Endothelial cell of umbilical vein (primary cell): ENCODE data around the gene CFAP100. TPM values are rescaled to one million over a fixed set of nuclear protein-coding genes. Genes with fewer than 3 reads are reported as not detected.

Experiments
- BruUV-seq: library from RNA; stranded (reverse); fragments of 400-500 nt; replicated peaks from 2 replicates; lab custom pipeline; 2021; lab: Mats Ljungman, UMichigan
- CTCF ChIA-PET: fragments of 300-600, 350-600 bp; sonication (Branson Sonifier 250); formaldehyde crosslinking; loops from one replicate; lab custom pipeline; 2021; ENCODE audit warnings: antibody characterized with exemption, inconsistent platforms; lab: Charles Lee
- POLR2A ChIA-PET: fragments of 300-600, 350-600 bp; sonication (Branson Sonifier 250); formaldehyde crosslinking; loops from one replicate; lab custom pipeline; 2021; ENCODE audit warnings: antibody characterized with exemption, inconsistent platforms; lab: Charles Lee
- DNase-seq: peaks from one replicate; pipeline ENCODE4 v3.0.0-alpha.2; 2011; ENCODE audit warnings: low read depth, low spot score
- FAIRE-seq: peaks from 2 replicates; lab custom pipeline; 2011; peaks lifted over from hg19 to GRCh38; lab: Jason Lieb, UNC
- H2AFZ ChIP-seq: 2 replicates; pipeline ENCODE4 v1.6.0; 2012; ENCODE audit warnings: low read depth, low read length, control low read depth, inconsistent platforms
- H3K27ac ChIP-seq: 2 replicates; pipeline ENCODE4 v1.5.1; 2011; ENCODE audit warnings: low read depth, mild to moderate bottlenecking, control low read depth, low read length, moderate library complexity; ENCODE audit not compliant: insufficient read depth
- H3K27me3 ChIP-seq, 2 experiments: 2 replicates each; pipeline versions ENCODE4 v1.6.0 to v1.6.1; 2011; ENCODE audit warnings: low read length in 2 of 2, mixed read lengths in 1 of 2; ENCODE audit not compliant: control insufficient read depth in 2 of 2, insufficient read depth in 2 of 2
- H3K36me3 ChIP-seq, 2 experiments: 2 replicates in 1 of 2; 3 replicates in 1 of 2; pipeline ENCODE4 v1.5.1; 2011; ENCODE audit warnings: low read length in 2 of 2, mild to moderate bottlenecking in 1 of 2, moderate library complexity in 1 of 2; ENCODE audit not compliant: control insufficient read depth in 2 of 2, insufficient read depth in 2 of 2; ENCODE audit errors: extremely low read depth in 1 of 2
- H3K4me1 ChIP-seq: 3 replicates; pipeline ENCODE4 v1.5.1; 2011; ENCODE audit warnings: mild to moderate bottlenecking, low read length; ENCODE audit not compliant: control insufficient read depth, insufficient read depth; ENCODE audit errors: extremely low read depth
- H3K4me2 ChIP-seq: 2 replicates; pipeline ENCODE4 v1.6.1; 2011; ENCODE audit warnings: low read length, control low read depth, mixed read lengths; ENCODE audit not compliant: insufficient read depth
- H3K4me3 ChIP-seq, 3 experiments: fragments of 200-600 bp in 1 of 3; sonication (generic), shearing (Covaris generic) in 1 of 3; replicated peaks in 1 of 3; 2 replicates each; pipeline ENCODE4 v1.5.1; 2011 to 2016; ENCODE audit warnings: control low read depth in 3 of 3, low read length in 3 of 3, mild to moderate bottlenecking in 2 of 3, inconsistent platforms in 1 of 3, low read depth in 1 of 3, moderate library complexity in 1 of 3; ENCODE audit not compliant: insufficient read depth in 1 of 3
- H3K79me2 ChIP-seq: 2 replicates; pipeline ENCODE4 v1.6.0; 2012; ENCODE audit warnings: low read length, inconsistent platforms; ENCODE audit not compliant: control insufficient read depth, insufficient read depth
- H3K9ac ChIP-seq: replicated peaks from 2 replicates; pipeline ENCODE3; 2011; ENCODE audit warnings: low read length, control low read depth; ENCODE audit not compliant: insufficient read depth; ENCODE audit errors: extremely low read depth
- H3K9me1 ChIP-seq: replicated peaks from 3 replicates; pipeline ENCODE4 v1.6.0; 2011; ENCODE audit warnings: mild to moderate bottlenecking, low read length; ENCODE audit not compliant: control insufficient read depth, insufficient read depth; ENCODE audit errors: extremely low read depth
- H3K9me3 ChIP-seq: replicated peaks from 2 replicates; pipeline ENCODE4 v1.5.1; 2012; ENCODE audit warnings: low read length, inconsistent platforms; ENCODE audit not compliant: control insufficient read depth, insufficient read depth
- H4K20me1 ChIP-seq: replicated peaks from 2 replicates; pipeline ENCODE3; 2011; ENCODE audit warnings: mild to moderate bottlenecking, low read length; ENCODE audit not compliant: control insufficient read depth, insufficient read depth; ENCODE audit errors: extremely low read depth
- EZH2 ChIP-seq: IDR thresholded peaks from 2 replicates; pipeline ENCODE4 v1.6.1; 2012; ENCODE audit warnings: borderline replicate concordance, low read depth, mild to moderate bottlenecking, moderate library complexity, low read length, inconsistent platforms; ENCODE audit not compliant: severe bottlenecking
- FOS ChIP-seq: IDR thresholded peaks from 2 replicates; pipeline ENCODE4 v1.6.1; 2011; ENCODE audit warnings: mild to moderate bottlenecking, low read length, moderate library complexity, borderline replicate concordance; ENCODE audit not compliant: insufficient read depth
- GATA2 ChIP-seq: IDR thresholded peaks from 2 replicates; pipeline ENCODE4 v1.7.0; 2011; ENCODE audit warnings: low read depth, mild to moderate bottlenecking, moderate library complexity, mixed read lengths, low read length; ENCODE audit not compliant: insufficient read length, insufficient read depth
- JUN ChIP-seq: IDR thresholded peaks from 2 replicates; pipeline ENCODE4 v1.6.1; 2011; ENCODE audit warnings: borderline replicate concordance, low read depth; ENCODE audit not compliant: insufficient read length, insufficient read depth
- MYC ChIP-seq: IDR thresholded peaks from one replicate; pipeline ENCODE4 v1.6.1; 2011; ENCODE audit warnings: mild to moderate bottlenecking, low read depth, low read length
- POLR2A ChIP-seq: IDR thresholded peaks from 2 replicates; pipeline ENCODE4 v1.6.1; 2012; ENCODE audit warnings: low read depth, mild to moderate bottlenecking, control low read depth, low read length
- POLR2AphosphoS5 ChIP-seq: IDR thresholded peaks from 2 replicates; pipeline ENCODE4 v1.6.1; 2012; ENCODE audit warnings: low read depth, mild to moderate bottlenecking, control low read depth, low read length, moderate library complexity; ENCODE audit not compliant: insufficient read depth
- dilution Hi-C: fragments of 300-500 bp; cut with MboI; formaldehyde crosslinking; loops from one replicate; pipeline ENCODE4 v1.15.0; 2019; ENCODE audit warnings: low sequenced_read_pairs; ENCODE audit not compliant: extremely low pct_ligation_motif_present
- intact Hi-C: fragments of 100-400 bp; cut with micrococcal nuclease; formaldehyde crosslinking; loops from one replicate; pipeline ENCODE4 v1.10.0; 2022
- polyA plus RNA-seq, 4 experiments: library from polyadenylated mRNA; depleted of rRNA in 3 of 4; stranded (reverse) in 3 of 4; unstranded in 1 of 4; fragments of >200 nt; gene quantifications; 2 replicates each; pipeline versions ENCODE4 v1.2.1 to v1.2.3, GENCODE V29; 2011 to 2012; ENCODE audit warnings: missing spikeins in 1 of 4
- total RNA-seq: library from RNA; stranded (reverse); gene quantifications from 2 replicates; pipeline ENCODE4 v1.2.3, GENCODE V29; 2021
- TF ChIP-seq, protein P1 (sequence below), 2 donors: IDR thresholded peaks; 1 replicate in 1 of 2; 2 replicates in 1 of 2; pipeline ENCODE4 v1.5.1; 2011; ENCODE audit warnings: low read length in 2 of 2, mild to moderate bottlenecking in 2 of 2, moderate library complexity in 2 of 2, control low read depth in 1 of 2, inconsistent platforms in 1 of 2, low read depth in 1 of 2; ENCODE audit not compliant: insufficient read depth in 1 of 2; ENCODE audit errors: extremely low read depth in 1 of 2
- TF ChIP-seq, protein P2 (sequence below): IDR thresholded peaks from 2 replicates; pipeline ENCODE4 v1.6.1; 2011; ENCODE audit not compliant: insufficient read depth, insufficient read length

Gene CFAP100
- total and polyA plus RNA-seq, 2 donors (not counting 3 experiments of a cell fraction or from before 2014, with no cell fraction given) = not detected

DNA sequence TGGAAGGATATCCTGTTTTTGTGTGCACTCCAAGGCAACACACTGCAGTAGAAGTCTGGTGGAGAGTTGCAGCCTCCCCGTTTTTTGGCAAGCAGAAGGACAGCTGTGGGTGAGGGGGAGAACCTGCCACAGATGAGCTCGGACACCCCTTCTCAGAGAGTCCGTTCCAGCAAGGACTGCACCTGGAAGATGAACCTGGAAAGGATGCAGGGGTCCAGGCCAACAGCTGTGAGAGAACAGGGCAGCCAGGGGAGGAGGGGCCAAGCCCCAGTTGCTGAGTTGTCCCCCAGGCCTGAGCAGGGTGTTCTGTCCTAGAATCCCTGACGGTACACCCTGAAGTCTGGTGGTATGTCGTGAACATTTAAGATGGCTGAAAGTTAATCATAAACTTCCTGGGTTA, 50.8 kb downstream of the CFAP100 start:
- H3K79me2 ChIP-seq = no peaks in the 10 kb centered on the region
- no peak overlapping the region for H2AFZ ChIP-seq
- no peak overlapping the region for H3K9ac ChIP-seq
- no peak overlapping the region for H3K4me3 ChIP-seq
- H3K9me1 ChIP-seq = no peaks in the 10 kb centered on the region
- BruUV-seq = no TSS peak
- ChIA-PET CTCF (interaction anchor here (1.2 kb wide), 1 partner anchor 186 kb away, joined by 3 read pairs; no protein-coding TSS in a partner anchor), POLR2A (no interaction called here)
- no peaks in the 10 kb centered on the region for H4K20me1 ChIP-seq
- no peaks in the 10 kb centered on the region for H3K9me3 ChIP-seq
- FAIRE-seq = no peak
- dilution Hi-C loops (no loop called here), intact Hi-C loops (no loop called here)
- TF ChIP-seq POLR2A (no peak), EZH2 (no peak), POLR2AphosphoS5 (no peak), FOS (no peak), GATA2 (no peak), JUN (no peak), MYC (no peak)
- TF ChIP-seq, protein P1, sequence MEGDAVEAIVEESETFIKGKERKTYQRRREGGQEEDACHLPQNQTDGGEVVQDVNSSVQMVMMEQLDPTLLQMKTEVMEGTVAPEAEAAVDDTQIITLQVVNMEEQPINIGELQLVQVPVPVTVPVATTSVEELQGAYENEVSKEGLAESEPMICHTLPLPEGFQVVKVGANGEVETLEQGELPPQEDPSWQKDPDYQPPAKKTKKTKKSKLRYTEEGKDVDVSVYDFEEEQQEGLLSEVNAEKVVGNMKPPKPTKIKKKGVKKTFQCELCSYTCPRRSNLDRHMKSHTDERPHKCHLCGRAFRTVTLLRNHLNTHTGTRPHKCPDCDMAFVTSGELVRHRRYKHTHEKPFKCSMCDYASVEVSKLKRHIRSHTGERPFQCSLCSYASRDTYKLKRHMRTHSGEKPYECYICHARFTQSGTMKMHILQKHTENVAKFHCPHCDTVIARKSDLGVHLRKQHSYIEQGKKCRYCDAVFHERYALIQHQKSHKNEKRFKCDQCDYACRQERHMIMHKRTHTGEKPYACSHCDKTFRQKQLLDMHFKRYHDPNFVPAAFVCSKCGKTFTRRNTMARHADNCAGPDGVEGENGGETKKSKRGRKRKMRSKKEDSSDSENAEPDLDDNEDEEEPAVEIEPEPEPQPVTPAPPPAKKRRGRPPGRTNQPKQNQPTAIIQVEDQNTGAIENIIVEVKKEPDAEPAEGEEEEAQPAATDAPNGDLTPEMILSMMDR (IDR thresholded peaks at IDR 0.05; ENCODE audit: extremely low read depth in 1 of 2, insufficient read depth in 1 of 2, low read depth in 1 of 2, low read length in 2 of 2) = no peak
- TF ChIP-seq, protein P2, sequence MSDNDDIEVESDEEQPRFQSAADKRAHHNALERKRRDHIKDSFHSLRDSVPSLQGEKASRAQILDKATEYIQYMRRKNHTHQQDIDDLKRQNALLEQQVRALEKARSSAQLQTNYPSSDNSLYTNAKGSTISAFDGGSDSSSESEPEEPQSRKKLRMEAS = no peak
- H3K27me3 ChIP-seq = no peaks in the 10 kb centered on the region
- no peak overlapping the region for H3K4me2 ChIP-seq
- peaks cover 0 to 11% of the 10 kb centered on the region in 2 experiments for H3K36me3 ChIP-seq
- H3K27ac ChIP-seq = no peak overlapping the region
- no peaks in the 10 kb centered on the region for H3K4me1 ChIP-seq
- no peak for DNase-seq
